Right lung (tissue), 5 donors: ENCODE measurements around the gene C9orf78. TPM values are rescaled to one million over a fixed set of nuclear protein-coding genes. Genes with fewer than 3 reads are reported as not detected.

Source experiments
- DNase-seq, 2 donors: peaks; one replicate each; pipeline ENCODE4 v3.0.0-alpha.2; 2013
- polyA plus RNA-seq, 5 donors: library from polyadenylated mRNA; unstranded; fragments of 120-200 nt; gene quantifications; one replicate each; pipeline versions ENCODE4 v1.2.1 to v1.2.3, GENCODE V29; 2013; ENCODE audit warnings: inconsistent platforms in 1 of 5, low replicate concordance in 1 of 5; ENCODE audit not compliant: insufficient read length in 5 of 5, insufficient read depth in 1 of 5

The C9orf78 gene
- polyA plus RNA-seq, 5 donors, result 61.3 to 86.0 (median 70.0) TPM

- DNase-seq, result no peak
Measured at GRCh38 chr9:129868872-129869486, 33.9 kb upstream of the C9orf78 start.

- no peak for DNase-seq
Measured at GRCh38 chr9:129868023-129868871, 33.2 kb upstream of the C9orf78 start.

- no peak for DNase-seq
Measured at GRCh38 chr9:129867136-129868022, 32.3 kb upstream of the C9orf78 start.

DNA sequence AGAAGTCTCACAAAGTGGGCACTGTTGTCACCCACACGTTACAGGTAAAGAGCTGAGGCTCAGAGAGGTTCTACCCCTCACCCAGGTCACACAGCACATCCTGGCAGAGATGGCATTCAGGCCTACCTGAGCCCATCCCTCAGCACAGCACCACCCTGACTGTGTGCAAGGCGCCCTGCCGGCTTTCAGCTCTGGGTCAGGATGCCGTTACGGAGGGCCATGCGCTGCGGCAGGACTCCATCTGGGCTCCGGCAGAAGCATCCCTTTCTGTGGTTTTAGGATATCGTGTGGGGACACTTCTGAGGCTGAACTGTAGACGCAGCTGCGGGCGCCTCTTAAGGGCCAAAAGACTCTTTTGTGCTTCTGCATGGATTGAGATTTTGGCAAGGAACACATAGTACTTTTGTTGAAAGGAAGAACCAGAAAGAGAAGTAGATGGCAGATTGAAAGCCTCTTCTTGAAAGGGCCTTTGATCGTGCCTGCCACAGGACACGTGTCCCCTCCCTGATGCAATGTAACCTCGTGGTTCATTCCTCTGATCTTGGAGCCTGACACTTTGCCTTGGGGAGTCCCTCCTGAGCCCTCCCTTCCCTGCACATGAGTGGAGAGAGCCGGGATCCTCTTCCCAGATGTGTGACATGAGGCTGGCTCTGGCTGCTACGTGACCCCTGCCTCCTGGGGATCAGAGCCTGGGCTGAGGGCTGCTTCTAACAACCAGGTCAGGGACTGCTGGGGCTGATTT is 31.5 kb upstream of the C9orf78 start:
- no peak for DNase-seq

GRCh38 chr9:129865668-129866320 is 30.7 kb upstream of the C9orf78 start:
- no peak for DNase-seq

- no peak for DNase-seq
Measured at GRCh38 chr9:129864991-129865647, 30.0 kb upstream of the C9orf78 start.

- DNase-seq, result no peak
Measured at GRCh38 chr9:129863059-129863690, 28.1 kb upstream of the C9orf78 start.

DNA sequence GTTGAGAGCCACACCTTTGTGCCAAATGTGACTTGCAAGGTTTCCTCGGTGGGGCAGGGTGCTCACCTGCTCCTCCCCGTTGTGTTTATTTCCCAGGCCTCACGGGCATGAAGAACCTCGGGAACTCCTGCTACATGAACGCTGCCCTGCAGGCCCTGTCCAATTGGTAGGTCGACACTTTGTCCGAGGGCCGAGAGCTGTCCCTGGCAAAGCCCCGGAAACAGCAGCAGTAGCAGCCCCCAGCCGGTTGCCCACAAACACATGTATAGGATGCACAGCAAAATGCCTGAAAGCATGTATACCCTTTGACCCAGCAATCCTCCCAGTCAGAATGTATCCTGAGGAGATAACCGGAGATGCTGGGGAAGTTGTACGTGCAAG is 26.4 kb upstream of the C9orf78 start:
- DNase-seq, result no peak

- no peak for DNase-seq
Measured at GRCh38 chr9:129860653-129861446, 25.8 kb upstream of the C9orf78 start.

- DNase-seq, result no peak
Measured at GRCh38 chr9:129858167-129858962, 23.3 kb upstream of the C9orf78 start.

DNA sequence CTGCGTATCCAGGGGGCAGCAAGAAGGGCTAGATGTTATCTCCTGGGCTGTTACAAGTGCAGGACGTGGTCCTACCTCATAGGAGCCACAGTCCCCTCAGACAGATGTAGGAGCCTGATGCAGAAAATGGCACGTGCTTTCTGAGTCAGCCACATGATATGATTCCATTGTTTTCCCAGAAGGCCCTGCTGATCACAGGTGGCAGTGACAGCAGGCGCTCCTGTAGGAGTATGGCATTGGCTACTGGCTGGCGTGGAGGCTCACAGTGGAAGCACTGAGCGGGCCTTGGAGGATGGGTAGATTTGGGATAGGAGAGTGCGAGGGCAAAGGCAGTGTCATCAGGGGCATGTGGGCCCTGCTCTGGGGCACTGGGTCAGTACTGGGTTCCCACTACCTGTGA is 22.1 kb upstream of the C9orf78 start:
- DNase-seq, result no peak

DNA sequence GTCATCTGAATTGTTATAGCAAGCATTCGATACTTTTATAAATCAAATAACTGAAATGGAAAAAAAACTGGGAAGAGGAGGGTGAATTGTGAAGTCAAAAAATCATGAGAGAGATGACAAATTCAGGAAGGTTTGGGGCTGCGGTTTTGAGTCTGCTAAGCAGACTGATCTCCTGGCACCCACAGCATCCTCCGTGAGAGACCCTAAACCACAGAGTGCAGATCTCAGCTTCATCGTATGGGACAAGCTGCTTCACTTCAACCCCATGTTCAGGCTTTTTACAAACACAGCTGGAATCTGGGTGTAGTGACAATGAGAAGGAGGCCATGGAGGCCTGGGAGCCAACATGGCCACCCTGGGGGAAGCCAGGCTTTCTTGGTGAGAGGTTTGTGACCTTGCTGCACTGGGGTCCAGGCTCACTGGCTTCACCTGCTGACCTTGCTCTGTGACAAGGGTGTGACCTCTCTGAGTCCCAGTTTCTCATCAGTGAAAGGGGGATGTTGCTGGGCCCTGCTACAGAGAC is 19.6 kb upstream of the C9orf78 start:
- DNase-seq, result no peak

GRCh38 chr9:129853614-129854013 is 18.5 kb upstream of the C9orf78 start:
- no peak for DNase-seq

DNA sequence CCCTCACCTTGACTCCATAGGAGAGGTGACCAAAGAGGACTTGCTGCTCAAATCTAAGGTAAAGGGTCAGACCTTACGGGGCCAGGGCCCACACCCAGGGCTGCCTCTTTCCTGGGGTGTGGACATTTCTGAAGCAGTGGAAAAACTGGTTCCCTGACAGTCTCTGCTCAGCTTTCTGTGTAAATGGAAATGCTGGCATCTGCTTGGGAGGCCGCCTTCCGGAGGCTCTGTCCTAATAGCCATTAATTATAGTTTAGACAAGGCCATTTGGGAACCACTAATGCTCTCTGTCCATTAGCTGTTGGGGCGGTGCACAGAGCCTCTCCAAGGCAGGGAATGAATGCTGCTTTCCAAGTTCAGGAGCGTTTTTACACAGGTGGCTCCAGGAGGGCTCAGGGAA is 17.5 kb upstream of the C9orf78 start:
- DNase-seq, result no peak

DNA sequence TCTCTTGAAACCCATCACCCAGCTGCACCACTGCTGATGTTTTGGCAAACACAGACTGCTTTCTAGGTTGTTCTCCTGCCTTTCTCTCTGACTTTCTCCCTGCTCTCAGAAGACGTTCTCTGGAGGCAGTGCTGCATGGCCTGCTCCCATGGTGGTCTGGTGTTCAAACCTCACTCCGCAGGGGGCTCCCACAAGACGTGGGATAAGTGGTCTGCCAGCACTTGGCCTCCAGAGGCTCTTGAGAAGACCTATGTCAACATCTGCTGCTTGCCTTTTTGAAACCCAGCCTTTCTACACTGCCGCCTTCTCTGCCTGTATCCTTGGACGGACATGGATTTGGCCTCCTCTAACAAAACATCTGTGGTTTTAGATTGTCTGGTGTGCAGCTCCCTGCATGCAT is 16.7 kb upstream of the C9orf78 start:
- DNase-seq, result no peak

DNA sequence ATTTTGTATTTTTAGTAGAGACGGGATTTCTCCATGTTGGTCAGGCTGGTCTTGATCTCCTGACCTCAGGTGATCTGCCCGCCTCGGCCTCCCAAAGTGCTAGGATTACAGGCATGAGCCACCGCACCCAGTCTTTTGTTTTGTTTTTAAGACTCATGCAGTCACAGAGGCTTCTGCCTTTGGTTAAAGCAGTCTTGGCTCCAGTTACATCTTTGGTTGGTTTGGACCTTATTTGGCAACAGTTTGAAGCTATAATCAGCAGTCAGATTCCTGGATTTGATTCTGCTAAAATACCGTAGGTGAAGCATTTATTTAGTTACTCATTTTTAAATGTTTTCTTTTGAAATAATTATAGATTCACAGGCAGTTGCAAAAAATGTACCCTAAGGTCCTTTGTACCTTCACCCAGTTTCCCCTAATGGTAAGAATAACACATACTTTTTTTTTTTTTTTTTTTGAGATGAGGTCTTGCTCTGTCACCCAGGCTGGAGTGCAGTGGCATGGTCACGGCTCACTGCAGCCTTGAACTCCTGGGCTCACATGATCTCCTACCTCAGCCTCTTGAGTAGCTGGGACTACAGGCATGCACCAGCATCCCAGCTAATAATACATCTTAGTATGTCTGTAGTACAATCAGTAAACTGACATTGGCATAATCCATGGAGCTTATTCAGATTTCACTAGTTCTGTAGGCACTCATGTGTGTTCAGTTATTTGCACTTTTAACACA is 15.9 kb upstream of the C9orf78 start:
- no peak for DNase-seq

- no peak for DNase-seq
Measured at GRCh38 chr9:129849901-129850300, 14.8 kb upstream of the C9orf78 start.
